LNCAP (cell line): ENCODE data around the gene GNG7.

ENCODE experiments used
- TF ChIP-seq, protein P1 (sequence below): fragments of 450-650 bp; IDR thresholded peaks from 2 replicates; pipeline ENCODE4 v1.5.1; 2017; ENCODE audit warnings: mild to moderate bottlenecking

The GNG7 gene

DNA sequence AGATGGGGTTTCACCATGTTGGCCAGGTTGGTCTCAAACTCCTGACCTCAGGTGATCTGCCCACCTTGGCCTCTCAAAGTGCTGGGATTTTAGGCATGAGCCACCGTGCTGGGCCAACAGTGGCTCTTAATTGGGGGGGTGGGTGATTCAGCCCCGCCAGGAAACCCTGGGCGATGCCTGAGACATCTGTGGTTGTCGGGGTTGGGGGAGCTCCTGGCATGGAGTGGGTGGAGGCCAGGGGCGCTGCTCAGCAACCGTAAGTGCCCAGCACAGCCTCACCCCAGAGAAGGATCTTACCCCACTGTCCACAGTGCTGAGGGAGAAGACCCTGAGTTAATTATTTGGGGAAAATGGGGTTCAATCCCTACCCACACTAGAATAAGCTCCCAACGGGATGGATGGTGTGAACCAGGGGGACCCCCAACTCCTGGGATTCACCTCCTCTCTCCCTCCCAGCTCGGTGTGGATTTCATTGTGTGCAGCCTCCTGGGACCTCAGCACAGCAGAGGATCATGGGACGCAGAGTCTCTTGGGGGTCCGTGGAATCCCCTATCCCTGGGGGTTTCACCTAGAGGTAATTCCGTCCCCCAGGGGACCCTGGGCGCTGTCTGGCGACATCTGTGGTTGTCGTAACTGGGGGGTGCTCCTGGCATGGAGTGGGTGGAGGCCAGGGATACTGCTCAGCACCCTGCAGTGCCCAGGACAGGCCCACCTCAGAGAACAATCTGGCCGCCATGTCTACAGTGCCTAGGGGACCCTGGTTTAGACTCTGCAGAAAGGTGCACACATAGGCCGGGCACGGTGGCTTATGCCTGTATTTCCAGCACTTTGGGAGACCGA is 157.7 kb downstream of the GNG7 start:
- TF ChIP-seq, protein P1, sequence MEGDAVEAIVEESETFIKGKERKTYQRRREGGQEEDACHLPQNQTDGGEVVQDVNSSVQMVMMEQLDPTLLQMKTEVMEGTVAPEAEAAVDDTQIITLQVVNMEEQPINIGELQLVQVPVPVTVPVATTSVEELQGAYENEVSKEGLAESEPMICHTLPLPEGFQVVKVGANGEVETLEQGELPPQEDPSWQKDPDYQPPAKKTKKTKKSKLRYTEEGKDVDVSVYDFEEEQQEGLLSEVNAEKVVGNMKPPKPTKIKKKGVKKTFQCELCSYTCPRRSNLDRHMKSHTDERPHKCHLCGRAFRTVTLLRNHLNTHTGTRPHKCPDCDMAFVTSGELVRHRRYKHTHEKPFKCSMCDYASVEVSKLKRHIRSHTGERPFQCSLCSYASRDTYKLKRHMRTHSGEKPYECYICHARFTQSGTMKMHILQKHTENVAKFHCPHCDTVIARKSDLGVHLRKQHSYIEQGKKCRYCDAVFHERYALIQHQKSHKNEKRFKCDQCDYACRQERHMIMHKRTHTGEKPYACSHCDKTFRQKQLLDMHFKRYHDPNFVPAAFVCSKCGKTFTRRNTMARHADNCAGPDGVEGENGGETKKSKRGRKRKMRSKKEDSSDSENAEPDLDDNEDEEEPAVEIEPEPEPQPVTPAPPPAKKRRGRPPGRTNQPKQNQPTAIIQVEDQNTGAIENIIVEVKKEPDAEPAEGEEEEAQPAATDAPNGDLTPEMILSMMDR, result no peak

DNA sequence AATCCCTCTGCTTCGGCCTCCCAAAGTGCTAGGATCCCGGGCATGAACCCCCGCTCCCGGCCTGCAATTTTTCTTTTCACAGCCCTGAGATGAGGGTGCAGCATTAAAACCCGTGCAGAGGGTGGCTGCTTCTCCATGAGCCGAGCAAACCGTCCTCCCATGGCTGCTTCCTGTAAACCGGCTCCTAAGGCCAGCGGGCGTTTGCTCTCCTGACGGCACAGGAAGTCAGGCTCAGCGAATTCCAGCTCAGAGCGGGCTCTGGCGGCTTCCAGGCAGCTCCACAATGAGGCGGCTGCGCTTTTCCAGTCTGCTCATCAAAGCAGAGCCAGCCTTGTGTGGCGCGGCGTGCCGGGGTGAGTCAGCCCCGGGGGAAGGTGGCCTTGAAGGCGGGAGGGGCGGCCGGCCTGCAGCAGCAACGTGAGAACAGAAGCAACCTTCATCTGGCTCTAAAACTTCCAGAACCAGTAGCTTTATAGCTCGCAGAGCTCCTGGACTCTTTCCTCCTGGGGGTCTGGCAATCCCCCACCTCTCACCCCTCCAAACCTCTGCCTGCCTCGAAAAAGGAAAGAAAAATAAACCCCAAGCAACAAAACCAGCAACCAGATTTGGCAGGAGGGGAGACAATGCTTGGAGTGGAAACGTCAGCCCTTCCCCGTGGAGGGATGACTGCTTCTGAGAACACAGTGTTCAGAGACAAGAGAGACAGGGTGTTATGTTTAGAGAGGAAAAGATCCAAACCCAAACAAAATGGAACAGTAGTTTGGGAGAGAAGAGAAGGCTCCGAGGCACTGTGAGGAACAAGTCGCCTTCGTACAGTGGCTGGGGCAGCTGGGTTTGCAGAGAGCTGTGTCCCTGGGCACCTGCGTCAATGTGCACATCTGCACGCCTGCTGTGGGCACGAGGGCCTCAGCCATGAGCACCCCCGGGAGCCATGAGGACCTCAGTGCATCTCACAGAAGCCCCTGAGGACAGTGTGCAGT is 158.7 kb downstream of the GNG7 start:
- TF ChIP-seq, protein P1, result no peak

DNA sequence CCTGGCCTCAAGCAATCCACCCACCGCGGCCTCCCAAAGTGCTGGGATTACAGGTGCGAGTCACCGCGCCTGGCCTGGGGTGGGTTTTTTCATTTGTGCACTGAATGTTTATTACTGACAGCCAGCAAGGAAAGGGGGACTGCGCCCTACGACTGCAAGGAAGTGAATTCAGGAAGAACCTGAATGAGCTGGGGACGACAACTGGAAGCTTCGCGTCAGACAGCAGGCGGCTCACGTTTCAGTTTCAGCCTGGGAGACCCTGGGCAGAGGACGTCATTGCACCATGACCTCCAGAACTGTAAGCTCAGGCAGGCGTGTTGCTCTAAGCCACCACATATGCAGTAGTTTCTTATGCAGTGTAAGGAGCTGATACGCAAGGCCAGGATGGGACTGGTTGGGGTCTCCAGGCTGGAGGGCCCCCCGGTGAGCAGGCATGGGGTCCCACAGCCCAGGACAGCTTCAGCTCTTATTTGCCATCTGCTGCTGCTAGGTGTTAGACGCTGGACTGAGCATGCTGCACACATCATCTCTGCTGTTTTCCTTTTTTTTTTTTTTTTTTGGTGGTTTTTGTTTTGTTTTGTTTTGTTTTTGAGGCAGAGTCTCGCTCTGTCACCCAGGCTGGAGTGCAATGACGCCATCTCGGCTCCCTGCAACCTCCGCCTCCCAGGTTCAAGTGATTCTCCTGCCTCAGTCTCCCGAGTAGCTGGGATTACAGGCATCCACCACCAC is 160.0 kb downstream of the GNG7 start:
- TF ChIP-seq, protein P1, result no peak

DNA sequence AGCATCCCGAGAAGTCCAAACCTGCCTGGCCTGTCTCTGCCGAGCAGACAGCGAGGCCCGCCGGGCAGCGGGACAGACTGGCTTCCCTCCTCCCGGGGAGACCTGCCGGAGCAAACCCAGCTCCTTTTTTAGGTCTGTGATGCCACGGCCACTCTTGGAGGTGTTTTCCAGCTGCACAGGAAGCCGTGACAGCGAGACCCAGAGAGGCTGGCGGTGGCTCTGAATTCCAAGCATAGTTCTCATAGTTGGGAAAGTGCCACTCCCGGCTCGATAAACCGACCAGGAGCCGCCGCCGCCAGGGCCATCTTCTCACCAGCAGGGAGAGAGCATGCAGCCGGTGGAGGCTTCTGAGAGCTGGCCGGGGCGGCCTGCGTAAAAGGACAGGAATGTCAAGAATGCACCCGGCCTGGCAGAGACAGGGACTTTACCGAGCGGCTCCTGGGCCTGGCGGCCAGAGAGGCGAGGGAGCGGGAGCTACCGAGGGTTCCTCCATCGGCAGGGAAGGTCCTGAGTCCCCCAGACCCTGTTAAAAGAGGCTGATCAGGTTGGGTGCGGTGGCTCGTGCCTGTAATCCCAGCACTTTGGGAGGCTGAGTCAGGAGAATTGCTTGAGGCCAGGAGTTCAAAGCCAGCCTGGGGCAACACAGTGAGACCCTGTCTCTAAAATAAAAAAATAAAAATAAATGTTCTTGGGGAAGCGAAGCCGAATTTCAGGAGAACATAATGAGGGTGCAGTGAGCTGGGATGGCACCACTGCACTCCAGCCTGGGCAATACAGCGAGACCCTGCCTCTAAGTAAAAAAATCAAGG is 161.6 kb downstream of the GNG7 start:
- TF ChIP-seq, protein P1, result no peak

DNA sequence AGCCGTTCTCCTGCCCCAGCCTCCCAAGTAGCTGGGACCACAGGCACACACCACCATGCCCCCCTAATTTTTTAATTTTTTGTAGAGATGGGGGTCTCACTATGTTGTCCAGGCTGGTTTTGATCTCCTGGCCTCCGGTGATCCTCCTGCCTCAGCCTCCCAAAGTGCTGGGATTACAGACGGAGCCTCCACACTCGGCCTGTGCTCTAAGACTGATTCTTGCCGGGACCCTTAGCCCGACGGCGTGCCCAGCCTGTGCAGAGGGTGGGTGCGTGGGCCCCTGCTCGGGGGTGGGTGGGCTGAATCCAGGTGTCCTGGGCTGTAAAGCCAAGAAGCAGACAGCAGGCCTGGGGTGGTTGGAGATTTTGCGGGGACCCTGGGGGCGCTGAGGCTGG is 162.2 kb downstream of the GNG7 start:
- TF ChIP-seq, protein P1, result no peak

DNA sequence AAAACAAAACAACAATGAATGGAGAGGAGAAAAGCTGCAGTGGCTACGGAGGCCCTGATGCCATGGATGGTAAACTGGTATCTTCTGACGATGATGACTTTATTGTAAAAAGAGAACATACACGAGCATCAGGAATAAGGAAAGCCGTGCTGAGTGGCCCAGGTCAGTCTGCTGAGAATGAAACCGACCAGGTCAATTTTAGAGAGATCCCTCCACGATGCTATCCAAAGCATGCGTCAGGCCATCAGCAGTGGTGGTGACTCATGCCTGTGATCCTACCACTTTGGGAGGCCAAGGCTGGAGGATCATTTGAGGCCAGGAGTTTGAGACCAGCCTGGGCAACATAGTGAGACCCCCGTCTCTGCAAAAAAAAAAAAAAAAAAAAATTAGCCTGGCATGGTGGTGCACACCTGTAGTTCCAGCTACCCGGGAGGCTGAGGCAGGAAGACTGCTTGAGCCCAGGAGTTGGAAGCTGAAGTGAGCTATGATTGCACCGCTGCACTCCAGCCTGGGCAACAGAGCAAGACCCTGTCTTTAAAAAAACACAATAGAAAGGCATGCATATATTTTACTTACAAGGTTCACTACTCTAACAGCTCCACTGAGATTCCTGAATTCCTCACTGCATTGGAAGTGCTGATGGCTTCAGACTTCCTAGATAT is 164.3 kb downstream of the GNG7 start:
- TF ChIP-seq, protein P1, result no peak
